GM08714 (cell line): ENCODE results near the gene LRGUK.

Experiments used
- H3K4me3 ChIP-seq: fragments of 200-500 bp; sonication (Bioruptor generic); 2 replicates; pipeline ENCODE4 v1.5.1; 2014; ENCODE audit warnings: mild to moderate bottlenecking, low read length, inconsistent platforms
- ZNF274 ChIP-seq: IDR thresholded peaks from 2 replicates; pipeline ENCODE4 v1.6.1; 2012; ENCODE audit warnings: mild to moderate bottlenecking, low read depth, low read length

The LRGUK gene

GRCh38 chr7:134308548-134308947 lies 181.4 kb downstream of the LRGUK start:
- no peak for TF ChIP-seq ZNF274

GRCh38 chr7:134311807-134312206 lies 184.7 kb downstream of the LRGUK start:
- TF ChIP-seq ZNF274, result no peak
- no peak overlapping the region for H3K4me3 ChIP-seq

More at GRCh38 chr7:134308548-134308947, 181.4 kb downstream of the LRGUK start:
- H3K4me3 ChIP-seq, result no peak overlapping the region

GRCh38 chr7:134312717-134313116 lies 185.6 kb downstream of the LRGUK start:
- H3K4me3 ChIP-seq, result no peak overlapping the region
- TF ChIP-seq ZNF274, result no peak

- TF ChIP-seq ZNF274, result no peak
- H3K4me3 ChIP-seq, result no peak overlapping the region
Measured at GRCh38 chr7:134313543-134313942, 186.4 kb downstream of the LRGUK start.
